GM18519 (cell line): ENCODE results near the gene RETSAT.
"Not testable (repeated sequence)": the region's sequence is repeated elsewhere in the genome, so short reads cannot be mapped to it uniquely, and the experiment has no call there.

Experiments
- ATAC-seq: cut with Tn5 transposase; IDR thresholded peaks from one replicate; pipeline ENCODE4 v1.9.1; 2021; ENCODE audit warnings: mild to moderate bottlenecking, moderate library complexity; ENCODE audit not compliant: unreplicated experiment, low FRiP score

RETSAT gene

GRCh38 chr2:85340034-85340892 is 14.1 kb downstream of the RETSAT start:
- ATAC-seq, result no peak

DNA sequence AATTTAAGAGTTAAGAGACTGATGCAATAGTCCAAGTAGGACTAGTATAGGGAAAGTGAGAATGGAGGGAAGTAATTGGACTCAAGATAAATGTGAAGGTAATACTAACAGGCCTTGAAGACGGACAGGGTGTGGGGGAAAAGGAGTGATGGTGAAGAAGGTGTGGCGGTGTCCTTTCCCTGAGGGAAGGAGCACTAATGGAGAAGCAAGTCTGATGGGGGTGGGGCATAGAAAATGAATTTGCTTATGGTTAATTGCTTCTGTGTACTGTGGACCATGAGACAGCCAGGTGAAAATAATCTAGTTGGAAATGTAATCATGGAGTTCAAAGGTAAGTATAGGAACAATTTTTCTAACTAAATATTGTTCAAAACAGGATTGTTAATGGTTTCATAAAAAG is 19.4 kb downstream of the RETSAT start:
- ATAC-seq, result no peak

DNA sequence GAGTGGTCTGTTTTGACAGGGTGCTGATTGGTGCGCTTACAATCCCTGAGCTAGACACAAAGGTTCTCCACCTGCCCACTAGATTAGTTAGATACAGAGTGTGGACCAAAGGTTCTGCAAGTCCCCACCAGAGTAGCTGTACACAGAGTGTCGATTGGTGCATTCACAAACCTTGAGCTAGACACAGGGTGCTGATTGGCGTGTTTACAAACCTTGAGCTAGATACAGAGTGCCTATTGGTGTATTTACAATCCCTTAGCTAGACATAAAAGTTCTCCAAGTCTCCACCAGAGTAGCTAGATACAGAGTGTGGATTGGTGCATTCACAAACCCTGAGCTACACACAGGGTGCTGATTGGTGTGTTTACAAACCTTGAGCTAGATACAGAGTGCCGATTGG is 20.5 kb downstream of the RETSAT start:
- not testable (repeated sequence) for ATAC-seq

DNA sequence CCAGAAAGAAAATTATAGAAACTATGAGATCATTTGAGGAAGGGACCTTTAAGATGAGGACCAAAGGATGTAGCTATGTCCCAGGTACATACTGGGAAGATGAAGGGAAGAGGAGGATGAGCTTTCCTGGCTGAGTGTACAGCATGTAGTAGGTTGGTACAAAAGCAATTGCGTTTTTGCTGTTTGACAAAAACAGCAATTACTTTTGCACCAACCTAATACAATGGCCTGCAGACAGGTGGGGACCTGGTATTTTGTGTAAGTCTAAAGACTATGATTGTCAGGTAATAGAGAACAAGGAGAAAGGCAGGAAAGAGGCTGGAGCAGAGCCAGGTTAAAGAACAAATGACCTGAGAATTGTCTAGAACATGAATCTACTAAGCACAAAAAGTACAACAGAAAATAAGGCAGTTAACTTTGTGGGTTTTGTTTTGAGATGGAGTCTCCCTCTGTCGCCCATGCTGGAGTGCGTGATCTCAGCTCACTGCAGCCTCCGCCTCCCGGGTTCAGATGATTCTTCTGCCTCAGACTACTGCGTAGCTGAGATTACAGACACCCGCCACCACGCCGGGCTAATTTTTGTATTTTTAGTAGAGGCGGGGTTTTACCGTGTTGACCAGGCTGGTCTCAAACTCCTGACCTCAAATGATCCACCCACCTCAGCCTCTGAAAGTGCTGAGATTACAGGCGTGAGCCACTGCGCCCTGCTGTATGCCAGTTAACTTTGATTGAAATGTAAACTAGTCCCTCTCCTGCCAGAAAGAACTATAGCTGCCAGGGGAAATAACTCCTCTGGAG is 23.3 kb downstream of the RETSAT start:
- no peak for ATAC-seq

DNA sequence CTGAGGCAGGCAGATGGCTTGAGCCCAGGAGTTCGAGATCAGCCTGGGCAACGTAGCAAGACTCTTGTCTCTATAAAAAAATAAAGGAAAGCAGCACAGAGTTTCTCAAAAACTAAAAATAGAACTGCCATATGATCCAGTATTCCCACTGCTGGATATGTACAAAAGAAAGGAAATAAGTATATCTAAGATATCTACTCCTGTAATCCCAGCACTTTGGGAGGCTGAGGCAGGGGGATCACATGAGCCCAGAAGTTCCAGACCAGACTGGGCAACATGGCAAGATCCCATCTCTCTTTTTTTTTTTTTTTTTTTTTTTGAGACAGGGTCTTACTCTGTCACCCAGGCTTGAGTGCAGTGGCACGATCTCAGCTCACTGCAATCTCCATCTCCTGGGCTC is 24.6 kb downstream of the RETSAT start:
- ATAC-seq, result not testable (repeated sequence)

GRCh38 chr2:85329181-85329651 is 25.1 kb downstream of the RETSAT start:
- ATAC-seq, result no peak

DNA sequence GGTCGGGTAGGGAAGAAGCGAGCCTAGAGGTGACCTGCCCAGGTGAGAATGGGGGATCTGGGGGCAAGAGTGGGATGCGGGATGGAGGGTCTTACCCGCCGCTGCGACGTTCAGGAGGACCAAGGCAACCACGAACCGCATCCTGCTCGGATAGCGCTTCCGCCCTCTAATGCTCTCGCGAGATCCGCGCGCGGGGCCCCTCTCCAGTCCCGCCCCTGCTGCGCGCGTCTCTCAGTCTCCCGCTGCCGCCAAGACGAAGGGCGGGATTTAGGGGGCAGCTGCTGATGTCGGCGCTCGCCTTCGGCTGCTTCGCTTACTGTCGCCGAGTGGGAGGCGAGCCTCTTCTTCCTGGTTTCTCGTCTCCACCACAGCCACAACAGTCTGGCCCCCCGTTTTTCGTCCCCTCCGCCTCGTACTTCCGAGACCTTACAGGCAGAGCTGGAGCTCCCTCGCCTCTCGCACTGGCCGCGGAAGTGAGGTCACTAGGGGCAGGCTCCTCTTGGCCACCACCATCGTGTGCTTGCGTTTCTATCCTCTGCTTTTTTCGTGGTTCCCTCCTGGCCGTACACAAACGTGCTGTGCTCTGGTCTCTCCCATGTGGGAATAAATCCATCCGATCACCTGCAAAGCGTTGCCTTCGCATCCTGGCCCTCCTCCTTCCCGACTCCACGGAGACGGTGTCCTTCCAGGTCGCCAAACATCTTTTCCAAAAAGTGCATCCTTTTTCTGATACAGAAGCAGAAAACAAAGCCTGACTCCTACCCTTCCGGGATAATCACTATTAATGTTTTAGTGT is 26.3 kb downstream of the RETSAT start, which contains the start of gene TGOLN2:
Gene TGOLN2 (minus strand): TSS at position 168 of the 796 bp plus-strand sequence. CDS start 27 bp downstream, at position 141.
- peak; percentile 73 for ATAC-seq

DNA sequence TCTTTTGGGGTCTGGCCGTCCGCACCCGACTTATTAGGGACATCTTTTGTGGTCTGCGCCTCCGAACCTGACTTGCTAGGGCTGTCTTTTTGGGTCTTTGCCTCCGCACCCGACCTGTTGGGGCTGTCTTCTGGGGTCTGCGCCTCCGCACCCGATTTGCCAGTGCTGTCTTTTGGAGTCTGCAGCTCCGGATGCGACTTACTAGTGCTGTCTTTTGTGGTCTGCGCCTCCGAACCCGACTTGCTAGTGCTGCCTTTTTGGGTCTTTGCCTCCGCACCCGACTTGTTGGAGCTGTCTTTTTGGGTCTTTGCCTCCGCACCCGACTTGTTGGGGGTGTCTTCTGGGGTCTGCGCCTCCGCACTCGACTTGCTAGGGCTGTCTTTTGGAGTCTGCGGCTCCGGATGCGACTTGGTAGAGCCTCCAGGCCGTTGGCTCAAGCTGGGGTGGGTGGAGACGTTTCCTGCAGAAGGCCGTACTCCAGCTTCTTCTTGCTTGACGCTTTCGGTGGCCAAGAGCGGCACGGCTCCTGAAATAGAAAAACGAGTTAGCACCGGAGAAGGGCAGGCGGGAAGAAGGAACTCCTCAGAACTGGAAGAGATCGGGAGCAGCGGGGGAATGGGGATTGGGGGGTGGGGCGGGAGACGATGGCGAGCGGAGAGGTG is 27.0 kb downstream of the RETSAT start:
- ATAC-seq, result no peak

DNA sequence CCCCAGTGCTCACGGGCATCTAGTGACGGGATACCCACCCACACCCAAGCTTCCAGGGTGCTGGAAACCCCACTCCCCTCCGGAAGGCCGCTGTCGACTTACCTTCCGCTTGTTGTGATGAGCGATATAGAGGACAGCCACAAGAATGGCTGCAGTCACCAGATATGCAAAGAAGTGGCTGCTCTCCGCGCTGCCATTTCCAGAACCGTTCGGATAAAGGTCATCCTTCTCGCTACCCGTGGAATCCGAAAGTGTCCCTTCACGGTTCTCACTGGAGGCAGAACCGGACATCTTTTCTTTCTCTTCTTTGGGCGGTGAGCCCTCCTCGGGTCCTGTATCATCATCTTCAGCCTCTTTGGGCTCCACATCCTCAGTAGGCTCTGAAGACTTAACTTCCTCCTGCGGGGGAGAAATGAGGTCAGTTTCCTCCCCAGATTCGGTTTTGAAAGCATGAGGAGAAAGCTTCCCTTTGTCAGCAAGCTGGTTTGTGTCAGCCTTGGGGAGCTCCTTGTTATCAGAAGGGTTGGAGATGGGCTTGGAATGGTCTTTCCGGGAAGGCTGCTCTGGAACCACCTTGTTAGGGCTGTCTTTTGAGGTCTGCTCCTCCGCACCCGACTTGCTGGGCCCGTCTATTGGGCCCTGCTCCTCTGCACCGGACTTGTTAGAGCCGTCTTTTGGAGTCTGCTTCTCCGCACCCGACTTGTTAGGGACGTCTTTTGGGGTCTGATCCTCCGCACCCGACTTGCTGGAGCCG is 27.7 kb downstream of the RETSAT start:
- ATAC-seq, result no peak

DNA sequence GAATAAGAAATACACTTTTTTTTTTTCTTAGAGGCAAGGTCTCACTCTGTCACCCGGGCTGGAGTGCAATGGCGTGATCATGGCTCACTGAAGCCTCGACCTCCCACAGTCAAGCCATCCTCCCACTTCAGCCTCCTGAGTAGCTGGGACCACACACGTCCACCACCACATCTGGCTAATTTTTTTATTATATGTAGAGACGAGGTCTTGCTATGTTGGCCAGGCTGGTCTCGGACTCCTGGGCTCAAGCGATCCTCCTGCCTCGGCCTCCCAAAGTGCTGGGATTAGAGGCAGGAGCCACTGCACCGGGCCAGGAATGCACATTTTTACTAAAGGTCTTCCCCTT is 28.9 kb downstream of the RETSAT start:
- no peak for ATAC-seq

- no peak for ATAC-seq
Measured at GRCh38 chr2:85324639-85325465, 29.5 kb downstream of the RETSAT start.

DNA sequence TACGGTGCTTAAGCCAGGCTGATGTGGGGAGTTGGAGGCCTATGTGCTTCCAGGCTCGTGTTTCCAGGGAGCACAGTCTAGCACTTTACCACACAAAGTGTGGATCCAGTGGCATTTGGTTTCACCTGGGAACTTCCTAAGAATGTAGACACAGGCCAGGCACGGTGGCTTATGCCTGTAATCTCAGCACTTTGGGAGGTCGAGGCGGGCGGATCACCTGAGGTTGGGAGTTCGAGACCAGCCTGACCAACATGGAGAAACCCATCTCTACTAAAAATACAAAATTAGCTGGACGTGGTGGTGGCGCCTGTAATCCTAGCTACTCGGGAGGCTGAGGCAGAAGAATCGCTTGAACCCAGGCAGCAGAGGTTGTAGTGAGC is 30.4 kb downstream of the RETSAT start:
- not testable (repeated sequence) for ATAC-seq

GRCh38 chr2:85323351-85323987 is 30.9 kb downstream of the RETSAT start:
- ATAC-seq, result no peak

- no peak for ATAC-seq
Measured at GRCh38 chr2:85319796-85320195, 34.5 kb downstream of the RETSAT start.

DNA sequence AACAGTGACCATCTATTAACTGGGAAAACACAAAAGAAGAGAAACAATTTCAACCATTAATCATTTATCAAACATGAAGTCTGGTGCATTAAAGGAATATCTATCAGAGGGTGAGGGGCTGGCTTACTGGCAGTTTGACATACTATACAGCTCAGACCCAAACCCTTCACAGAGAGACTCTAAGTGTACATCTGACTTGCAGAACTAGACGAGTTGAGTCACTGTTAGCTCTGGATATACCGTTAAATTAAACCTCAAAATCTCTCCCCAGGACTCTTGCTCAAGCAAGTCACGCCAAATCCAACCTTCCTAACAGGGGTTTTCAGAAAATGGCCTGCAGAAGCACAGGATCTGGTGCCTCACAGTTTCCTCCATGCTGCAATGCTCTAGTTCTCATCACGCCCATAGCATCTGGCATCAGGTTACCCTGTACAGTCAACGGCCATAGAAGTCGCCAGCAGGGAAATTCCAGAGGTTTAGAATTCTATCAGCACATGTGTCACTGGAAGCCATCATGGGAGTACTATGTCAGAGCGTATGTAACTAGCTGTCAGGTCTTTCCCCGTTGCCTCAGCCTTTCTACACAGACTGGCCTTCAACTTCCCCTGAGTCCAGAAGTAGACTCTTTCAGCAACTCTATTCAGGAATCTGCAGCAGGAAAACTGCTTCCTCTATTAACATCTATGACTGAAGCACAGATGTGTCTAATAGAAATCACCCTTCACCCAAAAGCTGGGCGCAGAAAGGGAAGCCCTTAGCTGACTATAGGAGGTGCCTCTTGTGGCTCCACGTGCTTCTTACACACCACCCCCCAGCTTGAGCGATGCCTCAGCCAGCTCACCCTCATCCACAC is 35.9 kb downstream of the RETSAT start:
- no peak for ATAC-seq

DNA sequence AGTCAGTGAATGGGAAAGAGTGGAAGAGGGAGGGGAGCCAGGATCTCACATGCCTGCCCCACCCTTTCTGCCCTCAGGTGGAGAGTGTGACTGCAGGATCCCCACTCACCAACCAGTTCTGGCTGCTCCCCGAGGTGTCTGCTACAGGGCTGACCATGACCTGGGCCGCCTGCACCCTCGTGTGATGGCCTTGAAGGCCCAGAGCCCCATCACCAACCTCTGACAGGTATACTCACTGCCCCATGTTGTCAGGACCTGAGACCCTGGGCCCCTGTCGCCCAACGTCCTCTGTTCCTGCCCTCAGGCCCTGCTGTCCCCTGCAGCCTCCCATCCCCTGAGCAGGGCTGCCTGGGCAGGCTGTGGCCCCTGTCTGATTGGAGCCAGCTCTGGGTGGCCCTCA is 38.4 kb downstream of the RETSAT start:
- ATAC-seq, result not testable (repeated sequence)

DNA sequence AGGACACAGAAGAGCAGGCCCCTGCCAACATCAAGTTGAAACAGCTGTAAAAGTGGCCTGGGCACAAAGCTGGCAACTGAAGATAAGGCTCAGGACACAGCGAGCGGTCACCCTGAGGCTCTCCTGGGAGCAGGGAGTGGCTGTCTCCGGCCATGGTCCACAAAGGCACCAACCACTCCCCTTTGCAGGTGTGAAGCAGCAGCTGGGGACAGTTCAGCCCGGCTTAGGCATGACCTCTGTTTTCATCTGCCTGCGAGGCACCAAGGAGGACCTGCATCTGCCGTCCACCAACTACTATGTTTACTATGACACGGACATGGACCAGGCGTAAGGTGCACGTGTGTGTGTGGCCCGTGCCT is 39.5 kb downstream of the RETSAT start:
- ATAC-seq, result no peak
